Epithelial cell of esophagus (primary cell): ENCODE measurements around the gene FHOD3.
A peak's percentile ranks its signal among the peaks of the same experiment; 100 is the strongest.

ENCODE experiments used
- DNase-seq: peaks from one replicate; pipeline ENCODE4 v3.0.0; 2010; ENCODE audit warnings: low read depth
- H3K4me3 ChIP-seq: 2 replicates; pipeline ENCODE4 v1.5.1; 2011; ENCODE audit warnings: mild to moderate bottlenecking, low read length, control low read depth
- TF ChIP-seq, protein P1 (sequence below): IDR thresholded peaks from 2 replicates; pipeline ENCODE4 v1.5.1; 2011; ENCODE audit warnings: low read depth, mild to moderate bottlenecking, low read length, control low read depth, inconsistent platforms; ENCODE audit not compliant: insufficient read depth; ENCODE audit errors: missing control alignments

The FHOD3 gene

DNA sequence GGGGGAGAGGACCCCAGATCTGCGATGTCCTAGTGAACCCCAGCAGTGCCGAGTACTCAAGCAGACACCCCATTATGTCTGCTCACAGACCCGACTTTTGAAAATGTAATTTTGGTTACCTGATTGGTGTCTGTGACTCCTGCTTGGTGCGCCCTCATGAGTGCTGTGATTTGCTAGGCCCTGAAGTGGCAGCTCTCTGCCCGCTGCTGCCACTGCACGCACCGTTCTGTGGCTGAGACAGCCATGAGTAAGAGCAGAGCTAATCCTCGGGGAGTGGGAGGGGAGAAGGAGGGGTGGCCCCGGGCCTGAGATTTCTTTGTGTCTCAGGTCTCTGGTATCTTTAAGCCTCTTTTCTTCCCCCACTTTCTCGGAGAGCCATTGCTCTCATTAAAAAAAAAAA lies 18.2 kb downstream of the FHOD3 start:
- DNase-seq, result peak; percentile 91
- no peak overlapping the region for H3K4me3 ChIP-seq
- TF ChIP-seq, protein P1, sequence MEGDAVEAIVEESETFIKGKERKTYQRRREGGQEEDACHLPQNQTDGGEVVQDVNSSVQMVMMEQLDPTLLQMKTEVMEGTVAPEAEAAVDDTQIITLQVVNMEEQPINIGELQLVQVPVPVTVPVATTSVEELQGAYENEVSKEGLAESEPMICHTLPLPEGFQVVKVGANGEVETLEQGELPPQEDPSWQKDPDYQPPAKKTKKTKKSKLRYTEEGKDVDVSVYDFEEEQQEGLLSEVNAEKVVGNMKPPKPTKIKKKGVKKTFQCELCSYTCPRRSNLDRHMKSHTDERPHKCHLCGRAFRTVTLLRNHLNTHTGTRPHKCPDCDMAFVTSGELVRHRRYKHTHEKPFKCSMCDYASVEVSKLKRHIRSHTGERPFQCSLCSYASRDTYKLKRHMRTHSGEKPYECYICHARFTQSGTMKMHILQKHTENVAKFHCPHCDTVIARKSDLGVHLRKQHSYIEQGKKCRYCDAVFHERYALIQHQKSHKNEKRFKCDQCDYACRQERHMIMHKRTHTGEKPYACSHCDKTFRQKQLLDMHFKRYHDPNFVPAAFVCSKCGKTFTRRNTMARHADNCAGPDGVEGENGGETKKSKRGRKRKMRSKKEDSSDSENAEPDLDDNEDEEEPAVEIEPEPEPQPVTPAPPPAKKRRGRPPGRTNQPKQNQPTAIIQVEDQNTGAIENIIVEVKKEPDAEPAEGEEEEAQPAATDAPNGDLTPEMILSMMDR, result no peak

DNA sequence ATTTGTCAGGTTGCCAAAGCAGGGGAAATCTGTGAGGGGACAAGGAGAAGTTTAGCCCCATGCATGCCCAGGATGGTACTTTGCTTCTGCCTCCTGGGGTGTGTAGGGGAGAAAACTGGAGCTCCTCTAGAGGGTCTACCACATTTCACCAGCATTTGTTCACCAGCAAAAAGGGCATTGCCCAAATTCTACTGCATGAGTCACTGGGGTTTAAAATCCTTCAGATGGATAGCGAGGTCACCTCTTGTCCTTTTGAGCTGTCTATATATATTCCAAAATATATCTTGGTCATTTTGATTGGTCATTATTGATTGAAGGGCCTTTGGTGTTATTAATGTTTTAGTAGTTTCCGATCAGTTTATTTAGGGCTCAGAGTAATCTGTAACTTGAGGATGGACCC lies 18.7 kb downstream of the FHOD3 start:
- TF ChIP-seq, protein P1, result no peak
- H3K4me3 ChIP-seq, result no peak overlapping the region
- DNase-seq, result no peak

DNA sequence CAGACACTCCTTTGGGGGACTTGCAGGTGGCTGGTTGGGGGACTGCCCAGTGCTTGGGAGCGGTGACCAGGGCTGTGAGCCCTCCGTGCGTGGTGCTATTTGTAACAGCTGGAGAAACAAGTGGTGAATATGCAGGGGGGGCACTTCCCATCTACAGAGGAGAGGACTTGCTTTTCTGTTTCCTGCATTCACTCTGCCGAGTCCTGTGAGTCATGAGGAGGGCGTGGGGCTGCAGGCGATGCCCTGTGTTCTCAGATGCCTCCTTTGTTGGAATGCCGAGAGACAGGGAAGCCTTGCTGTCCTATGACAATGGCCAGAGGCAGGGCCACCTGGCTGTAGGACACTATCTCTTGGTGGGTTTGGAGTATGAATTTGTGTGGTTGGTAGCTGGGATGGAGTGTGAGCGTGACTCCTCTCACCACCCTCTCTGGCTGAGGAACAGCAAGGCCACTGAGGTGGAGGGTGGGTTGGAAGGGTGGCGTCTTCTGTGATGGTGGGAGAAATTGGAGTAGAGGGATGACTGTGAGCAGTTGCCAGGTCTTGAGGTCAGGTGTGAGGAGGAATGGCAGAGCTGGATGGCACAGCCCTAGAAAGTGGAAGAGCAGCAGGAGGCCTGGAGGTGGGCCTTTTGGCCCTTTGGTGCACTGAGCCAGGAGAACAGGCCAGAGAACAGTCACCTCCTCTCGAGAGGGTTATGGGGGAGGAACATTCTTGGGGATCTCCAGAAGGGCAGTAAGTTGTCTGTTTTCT lies 24.3 kb downstream of the FHOD3 start:
- peak; percentile 83 for DNase-seq
- no peak overlapping the region for H3K4me3 ChIP-seq
- TF ChIP-seq, protein P1, result no peak

DNA sequence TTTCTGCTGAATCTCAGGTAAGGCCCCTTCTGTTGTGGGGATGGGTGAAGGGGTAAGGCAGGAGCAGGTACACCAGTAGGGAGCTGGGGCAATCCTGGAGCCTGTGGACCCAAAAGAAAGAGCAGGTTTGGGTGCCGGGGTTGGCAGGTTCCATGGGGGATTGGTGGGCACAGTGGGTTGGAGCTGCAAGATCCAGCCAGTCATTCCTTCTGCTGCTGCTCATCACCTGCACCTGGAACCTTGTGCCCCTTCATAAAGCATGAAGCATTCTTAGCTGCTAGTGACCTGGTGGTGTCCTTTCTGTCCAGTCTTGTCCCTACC lies 24.9 kb downstream of the FHOD3 start:
- no peak for DNase-seq
- TF ChIP-seq, protein P1, result no peak
- H3K4me3 ChIP-seq, result no peak overlapping the region

DNA sequence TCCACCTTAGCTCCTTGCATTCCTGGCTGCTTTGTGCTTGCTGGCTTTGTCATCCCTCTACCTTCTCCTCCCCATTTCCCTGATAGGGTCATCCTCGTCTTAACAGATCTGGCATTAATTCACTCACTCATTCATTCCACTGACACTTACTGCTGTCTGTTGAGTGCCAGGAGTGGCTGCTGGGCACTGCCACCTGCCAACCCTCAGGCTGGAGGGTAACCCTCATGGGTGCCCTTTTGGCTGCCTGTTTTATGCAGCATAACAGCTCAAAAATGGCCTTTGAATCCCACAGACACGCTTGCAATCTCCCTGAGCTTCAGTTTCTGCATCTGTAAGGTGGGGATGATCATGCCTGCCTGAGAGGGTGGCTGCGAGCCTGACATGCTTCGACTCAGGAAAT lies 25.2 kb downstream of the FHOD3 start:
- DNase-seq, result no peak
- TF ChIP-seq, protein P1, result no peak
- no peak overlapping the region for H3K4me3 ChIP-seq

DNA sequence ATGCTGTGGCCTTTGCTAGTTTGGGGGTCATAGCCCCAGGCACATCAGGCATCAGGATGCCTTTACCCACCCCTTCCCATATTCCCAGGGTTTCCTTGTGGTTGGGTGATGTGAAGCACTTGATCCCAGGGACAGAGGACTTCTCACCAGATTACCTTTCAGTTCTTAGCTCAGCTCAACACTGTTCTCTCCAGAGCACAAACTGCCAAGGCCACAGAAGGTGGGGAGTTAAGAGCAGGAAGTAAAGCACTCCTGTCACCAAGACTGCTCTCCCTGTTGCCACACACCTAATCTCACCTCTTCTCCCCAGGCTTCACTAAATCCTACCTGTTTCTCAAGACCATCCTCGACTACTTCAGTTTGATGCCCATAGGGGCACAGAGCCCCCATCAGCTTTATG lies 25.9 kb downstream of the FHOD3 start:
- TF ChIP-seq, protein P1, result no peak
- DNase-seq, result no peak
- H3K4me3 ChIP-seq, result no peak overlapping the region

DNA sequence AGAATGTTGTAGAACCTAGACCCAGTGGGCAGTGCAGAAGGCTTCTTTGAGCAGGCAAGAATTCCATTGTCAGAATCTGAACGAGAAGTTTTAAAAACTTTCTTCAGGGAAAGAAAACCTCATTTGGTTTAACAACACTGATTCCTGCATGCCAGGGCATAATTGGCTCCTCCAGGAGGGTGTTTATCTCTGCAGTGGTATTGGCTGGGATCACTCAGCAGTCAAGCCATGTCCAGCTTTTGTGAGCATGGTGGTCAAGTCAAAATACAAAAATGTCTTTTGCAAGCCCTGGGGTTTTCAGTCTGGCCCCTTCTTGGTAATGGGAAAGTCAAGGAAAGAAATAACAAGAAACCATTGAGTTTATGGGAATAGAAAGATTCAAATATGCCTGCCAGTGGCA lies 28.3 kb downstream of the FHOD3 start:
- no peak overlapping the region for H3K4me3 ChIP-seq
- TF ChIP-seq, protein P1, result no peak
- no peak for DNase-seq
